ENCODE measurements around the gene FANCE.
"Not testable (repeated sequence)": the region's sequence is repeated elsewhere in the genome, so short reads cannot be mapped to it uniquely, and the experiment has no call there.

Gene FANCE

GRCh38 chr6:35428421-35429149 is 23.6 kb upstream of the FANCE start:
- DNase-seq (ENCODE audit: low read depth) = no peak
- no peak for TF ChIP-seq CTCF (IDR thresholded peaks at IDR 0.05; ENCODE audit: low read depth, low read length, missing control alignments)
- in situ Hi-C loops (cut with HindIII; ENCODE audit: low sequenced_read_pairs) = no loop called here
- H3K4me3 ChIP-seq (ENCODE audit: low read depth, low read length) = no peak overlapping the region

GRCh38 chr6:35429463-35429862 is 22.7 kb upstream of the FANCE start:
- in situ Hi-C loops (cut with HindIII; ENCODE audit: low sequenced_read_pairs) = no loop called here
- H3K4me3 ChIP-seq (ENCODE audit: low read depth, low read length) = no peak overlapping the region
- no peak for DNase-seq (ENCODE audit: low read depth)
- no peak for TF ChIP-seq CTCF (IDR thresholded peaks at IDR 0.05; ENCODE audit: low read depth, low read length, missing control alignments)

GRCh38 chr6:35432291-35432690 is 19.8 kb upstream of the FANCE start:
- no peak for TF ChIP-seq CTCF (IDR thresholded peaks at IDR 0.05; ENCODE audit: low read depth, low read length, missing control alignments)
- no peak for DNase-seq (ENCODE audit: low read depth)
- H3K4me3 ChIP-seq (ENCODE audit: low read depth, low read length) = no peak overlapping the region
- in situ Hi-C loops (cut with HindIII; ENCODE audit: low sequenced_read_pairs) = no loop called here

GRCh38 chr6:35432702-35433101 is 19.4 kb upstream of the FANCE start:
- in situ Hi-C loops (cut with HindIII; ENCODE audit: low sequenced_read_pairs); H3K4me3 ChIP-seq (ENCODE audit: low read depth, low read length); DNase-seq (ENCODE audit: low read depth): not testable (repeated sequence)

GRCh38 chr6:35435074-35435837 is 16.9 kb upstream of the FANCE start:
- TF ChIP-seq CTCF (IDR thresholded peaks at IDR 0.05; ENCODE audit: low read depth, low read length, missing control alignments) = no peak
- DNase-seq (ENCODE audit: low read depth) = no peak
- in situ Hi-C loops (cut with HindIII; ENCODE audit: low sequenced_read_pairs) = no loop called here
- no peak overlapping the region for H3K4me3 ChIP-seq (ENCODE audit: low read depth, low read length)

- TF ChIP-seq CTCF (IDR thresholded peaks at IDR 0.05; ENCODE audit: low read depth, low read length, missing control alignments) = no peak
- in situ Hi-C loops (cut with HindIII; ENCODE audit: low sequenced_read_pairs) = no loop called here
- H3K4me3 ChIP-seq (ENCODE audit: low read depth, low read length) = no peak overlapping the region
- no peak for DNase-seq (ENCODE audit: low read depth)
These were observed 15.9 kb upstream of the FANCE start for GRCh38 chr6:35436071-35436857.

GRCh38 chr6:35438378-35439065 is 13.6 kb upstream of the FANCE start:
- not testable (repeated sequence) for H3K4me3 ChIP-seq (ENCODE audit: low read depth, low read length); DNase-seq (ENCODE audit: low read depth)

More at GRCh38 chr6:35438378-35439065, 13.6 kb upstream of the FANCE start:
- in situ Hi-C loops (cut with HindIII; ENCODE audit: low sequenced_read_pairs) = not testable (repeated sequence)
